HG03442 (cell line): ENCODE data around the gene SYN1.
"Not testable (repeated sequence)": the region's sequence is repeated elsewhere in the genome, so short reads cannot be mapped to it uniquely, and the experiment has no call there.

Source experiments
- ATAC-seq: cut with Tn5 transposase; IDR thresholded peaks from one replicate; pipeline ENCODE4 v1.9.1; 2021; ENCODE audit warnings: mild to moderate bottlenecking, moderate library complexity; ENCODE audit not compliant: unreplicated experiment

The SYN1 gene

DNA sequence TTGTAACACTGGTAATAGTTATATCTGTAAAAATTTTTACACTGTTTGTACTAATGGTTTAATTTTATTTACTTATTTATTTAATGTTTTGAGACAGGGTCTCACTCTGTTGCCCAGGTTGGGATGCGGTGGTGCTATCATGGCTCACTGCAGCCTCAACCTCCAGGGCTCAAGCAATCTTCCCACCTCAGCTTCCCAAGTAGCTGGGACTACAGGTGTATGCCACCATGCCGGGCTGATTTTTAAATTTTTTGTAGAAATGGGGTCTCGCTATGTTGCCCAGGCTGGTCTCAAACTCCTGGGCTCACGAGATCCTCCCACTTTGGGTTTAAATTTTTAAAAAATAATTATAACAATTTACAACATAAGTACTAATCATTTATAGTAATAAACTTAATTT is 16.5 kb downstream of the SYN1 start:
- ATAC-seq = not testable (repeated sequence)

- ATAC-seq = no peak
These were observed 22.4 kb downstream of the SYN1 start for GRCh38 chrX:47597222-47597621.

DNA sequence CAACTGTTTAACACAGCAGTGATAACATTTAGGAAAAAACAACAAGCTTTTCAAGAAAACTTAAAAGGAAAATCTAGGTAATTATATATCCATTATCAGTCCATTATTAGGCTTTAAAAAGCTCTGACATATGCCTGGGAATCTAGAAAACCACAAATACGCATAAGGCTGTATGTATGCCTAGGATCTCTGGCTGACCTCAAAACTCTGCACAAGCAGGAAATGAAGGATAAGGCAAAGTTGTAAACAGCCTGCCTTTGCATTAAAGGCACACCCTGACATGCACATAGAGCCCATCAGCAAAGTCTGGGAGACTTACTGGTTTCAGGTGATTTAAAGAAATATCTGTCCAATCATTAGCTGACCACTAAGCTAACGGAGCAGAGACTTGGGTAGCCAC is 23.4 kb downstream of the SYN1 start:
- ATAC-seq = no peak

- no peak for ATAC-seq
These were observed 23.9 kb downstream of the SYN1 start for GRCh38 chrX:47595716-47596251.

- no peak for ATAC-seq
These were observed 26.1 kb downstream of the SYN1 start for GRCh38 chrX:47593522-47593921.

- ATAC-seq = no peak
These were observed 28.7 kb downstream of the SYN1 start for GRCh38 chrX:47590984-47591383.

GRCh38 chrX:47587906-47588735 is 31.5 kb downstream of the SYN1 start:
- ATAC-seq = no peak

GRCh38 chrX:47587091-47587891 is 32.4 kb downstream of the SYN1 start:
- no peak for ATAC-seq

DNA sequence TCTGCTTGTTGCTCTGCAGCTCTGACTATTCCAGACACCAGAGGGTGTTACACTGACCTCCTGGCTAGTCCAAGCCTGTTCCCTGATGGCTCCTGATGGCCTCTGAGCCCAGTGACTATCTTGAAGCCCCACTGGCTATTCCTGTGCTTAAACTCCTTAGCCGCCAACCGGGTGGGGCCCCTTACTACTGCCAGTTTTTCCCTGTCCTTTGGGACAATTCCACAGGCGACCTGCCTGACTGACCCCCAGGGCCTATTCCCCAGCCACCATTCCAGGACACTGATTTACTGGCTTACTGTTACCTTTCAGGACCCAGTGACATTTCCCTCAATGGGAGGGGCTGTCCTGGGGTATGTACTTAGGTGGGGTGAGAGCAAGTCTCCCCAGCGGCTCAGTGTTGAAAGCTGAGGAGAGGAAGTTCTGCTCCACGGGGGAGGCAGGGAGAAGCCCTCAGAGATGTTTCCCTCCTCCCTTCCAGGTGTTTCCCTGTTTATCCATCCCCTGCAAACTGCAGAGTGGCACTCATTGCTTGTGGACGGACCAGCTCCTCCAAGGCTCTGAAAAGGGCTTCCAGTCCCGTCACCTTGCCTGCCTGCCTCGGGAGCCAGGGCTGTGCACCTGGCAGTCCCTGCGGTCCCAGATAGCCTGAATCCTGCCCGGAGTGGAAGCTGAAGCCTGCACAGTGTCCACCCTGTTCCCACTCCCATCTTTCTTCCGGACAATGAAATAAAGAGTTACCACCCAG is 33.4 kb downstream of the SYN1 start:
- no peak for ATAC-seq

- ATAC-seq = no peak
These were observed 34.4 kb downstream of the SYN1 start for GRCh38 chrX:47585273-47585672.

DNA sequence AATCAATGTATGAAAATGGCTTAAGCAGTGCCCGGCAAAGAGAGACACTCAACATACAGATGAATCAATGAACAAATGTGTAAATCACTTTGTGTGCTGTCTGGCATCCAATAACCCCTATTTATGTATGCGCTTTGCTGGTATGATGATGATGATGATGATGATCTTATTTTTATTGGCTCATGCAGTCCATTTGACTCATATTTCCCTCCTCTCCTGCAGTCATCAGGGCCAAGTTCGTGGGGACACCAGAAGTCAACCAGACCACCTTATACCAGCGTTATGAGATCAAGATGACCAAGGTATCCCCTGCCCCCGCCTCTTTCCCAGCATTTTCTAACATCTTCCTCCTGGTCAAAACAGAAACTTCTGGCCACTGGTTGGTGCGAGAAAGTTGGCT is 34.9 kb downstream of the SYN1 start:
- no peak for ATAC-seq

DNA sequence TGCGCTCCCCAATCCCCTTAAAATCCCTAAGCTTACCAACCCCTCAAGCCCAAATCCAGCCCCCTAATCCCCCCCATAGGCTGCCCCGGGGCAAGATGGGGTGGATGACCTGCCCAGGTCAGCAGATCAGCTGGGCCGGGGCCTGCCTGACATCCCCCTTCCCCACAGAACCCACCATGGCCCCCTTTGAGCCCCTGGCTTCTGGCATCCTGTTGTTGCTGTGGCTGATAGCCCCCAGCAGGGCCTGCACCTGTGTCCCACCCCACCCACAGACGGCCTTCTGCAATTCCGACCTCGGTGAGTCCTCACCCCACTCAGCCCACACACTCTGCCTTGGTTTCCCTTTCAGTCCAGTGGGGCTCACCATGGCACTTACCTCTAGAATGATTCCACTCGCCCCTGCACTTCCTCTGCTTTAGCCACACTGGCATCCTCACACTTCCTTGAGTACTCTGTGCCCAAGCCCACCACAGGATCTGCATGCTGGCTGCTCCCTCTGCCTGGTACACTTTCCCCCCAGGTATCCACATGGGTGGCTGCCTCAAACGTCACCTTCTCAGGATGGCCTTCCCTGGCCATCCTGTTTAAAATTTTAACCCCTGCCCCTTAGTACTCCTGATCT is 36.3 kb downstream of the SYN1 start:
- ATAC-seq = no peak

DNA sequence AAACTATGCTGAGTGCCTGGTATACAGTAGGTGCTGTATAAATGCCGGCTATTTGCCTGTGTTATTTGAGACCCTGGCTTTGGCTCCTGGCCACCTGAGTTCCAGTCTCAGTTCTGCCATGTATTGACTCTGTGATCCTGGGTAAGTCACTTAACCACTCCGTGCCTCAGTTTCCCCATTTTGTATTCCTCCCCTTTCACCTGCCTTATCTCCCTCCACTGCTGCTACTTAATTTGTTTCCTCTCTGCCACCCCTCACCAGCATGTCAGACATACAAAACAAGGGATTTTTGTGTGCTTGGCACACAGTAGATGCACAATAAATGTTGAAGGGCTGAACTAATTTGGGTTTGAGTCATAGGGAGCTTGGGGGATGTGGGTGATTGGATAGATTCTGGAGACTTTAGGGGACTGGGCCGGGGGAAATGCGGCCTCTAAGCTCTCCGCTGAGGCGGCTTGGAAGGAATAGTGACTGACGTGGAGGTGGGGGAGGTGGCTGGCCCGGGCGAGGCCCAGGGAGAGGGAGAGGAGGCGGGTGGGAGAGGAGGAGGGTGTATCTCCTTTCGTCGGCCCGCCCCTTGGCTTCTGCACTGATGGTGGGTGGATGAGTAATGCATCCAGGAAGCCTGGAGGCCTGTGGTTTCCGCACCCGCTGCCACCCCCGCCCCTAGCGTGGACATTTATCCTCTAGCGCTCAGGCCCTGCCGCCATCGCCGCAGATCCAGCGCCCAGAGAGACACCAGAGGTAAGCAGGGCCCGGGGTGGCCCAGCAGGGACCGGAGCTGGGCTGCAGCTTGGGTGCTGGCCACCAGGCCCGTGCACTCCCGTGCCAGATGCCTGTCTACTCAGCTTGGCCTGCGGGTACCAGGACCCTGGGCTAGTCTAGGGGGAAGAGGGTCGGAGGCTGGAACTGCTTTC is 37.7 kb downstream of the SYN1 start, which contains the start of gene TIMP1:
TSS of gene TIMP1 (plus strand) at position 706 of the 917 bp plus-strand sequence. CDS start 980 bp downstream, outside the sequence.
- peak; percentile 83 for ATAC-seq

- ATAC-seq = no peak
These were observed 40.1 kb downstream of the SYN1 start for GRCh38 chrX:47579537-47579936.

- no peak for ATAC-seq
These were observed 41.0 kb downstream of the SYN1 start for GRCh38 chrX:47578692-47579091.

DNA sequence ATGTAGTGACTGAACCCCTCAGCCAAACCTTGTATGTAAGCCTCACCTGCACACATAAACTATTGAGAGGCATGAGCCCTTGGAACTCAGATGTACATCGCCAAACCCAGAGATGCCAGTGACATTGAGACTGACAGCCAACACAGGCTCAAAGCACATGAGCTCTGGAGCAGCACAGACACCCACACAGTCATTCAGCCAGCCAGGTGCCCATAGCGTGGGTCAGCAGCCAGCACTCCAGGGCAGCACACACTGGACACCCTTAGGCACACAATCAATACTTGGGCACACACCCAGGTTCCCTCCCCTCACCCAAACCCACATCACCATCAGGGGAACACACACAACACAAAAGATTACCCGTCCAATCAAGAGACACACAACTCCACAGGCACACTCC is 41.8 kb downstream of the SYN1 start:
- no peak for ATAC-seq

- no peak for ATAC-seq
These were observed 42.2 kb downstream of the SYN1 start for GRCh38 chrX:47577424-47577823.

GRCh38 chrX:47576021-47576898 is 43.4 kb downstream of the SYN1 start:
- ATAC-seq = no peak
